PC-3 (cell line): ENCODE data around the gene CRYZL1. TPM values are rescaled to one million over a fixed set of nuclear protein-coding genes. Genes with fewer than 3 reads are reported as not detected.

ENCODE experiments used
- ATAC-seq: fragments of 200-7000 bp; cut with Tn5 transposase; 2 replicates; pipeline ENCODE4 v1.9.1; 2020; ENCODE audit warnings: mild to moderate bottlenecking, moderate library complexity
- BruUV-seq: library from RNA; stranded (reverse); fragments of 400-500 nt; replicated peaks from 2 replicates; lab custom pipeline; 2021; lab: Mats Ljungman, UMichigan
- CTCF ChIA-PET: fragments of 300-600 bp; sonication (Branson Sonifier 250); formaldehyde crosslinking; loops from one replicate; lab custom pipeline; 2022; ENCODE audit warnings: antibody characterized with exemption; lab: Charles Lee
- POLR2A ChIA-PET: fragments of 300-600 bp; sonication (Branson Sonifier 250); formaldehyde crosslinking; loops from one replicate; lab custom pipeline; 2022; ENCODE audit warnings: antibody characterized with exemption; ENCODE audit not compliant: unreplicated experiment; lab: Charles Lee
- DNase-seq: peaks from one replicate; pipeline ENCODE4 v3.0.0-alpha.2; 2015
- H2AFZ ChIP-seq: fragments of 300-600 bp; sonication (generic); 2 replicates; pipeline ENCODE4 v1.6.0; 2016; ENCODE audit warnings: antibody characterized with exemption, low read length
- H3F3A ChIP-seq: fragments of 300-600 bp; sonication (generic); one replicate; pipeline ENCODE4 v1.6.0; 2017; ENCODE audit warnings: antibody characterized with exemption, low read length, control low read depth, mild to moderate bottlenecking; ENCODE audit not compliant: unreplicated experiment
- H3K27ac ChIP-seq: fragments of 300-600 bp; sonication (generic); 2 replicates; pipeline ENCODE4 v1.5.1; 2016; ENCODE audit warnings: mild to moderate bottlenecking, low read length
- H3K27me3 ChIP-seq: fragments of 300-600 bp; sonication (generic); 2 replicates; pipeline ENCODE4 v1.6.1; 2016; ENCODE audit warnings: low read length, mixed read lengths
- H3K36me3 ChIP-seq: fragments of 300-600 bp; sonication (generic); 2 replicates; pipeline ENCODE4 v1.6.1; 2016; ENCODE audit warnings: low read depth, mixed run types, low read length, mixed read lengths
- H3K4me1 ChIP-seq: fragments of 300-600 bp; sonication (generic); 2 replicates; pipeline ENCODE4 v1.5.1; 2016; ENCODE audit warnings: low read length; ENCODE audit not compliant: insufficient read depth
- H3K4me2 ChIP-seq: fragments of 300-600 bp; sonication (generic); 2 replicates; pipeline ENCODE4 v1.6.0; 2016; ENCODE audit warnings: low read length
- H3K4me3 ChIP-seq: fragments of 300-600 bp; sonication (generic); 2 replicates; pipeline ENCODE4 v1.5.1; 2016; ENCODE audit warnings: mild to moderate bottlenecking, low read length, mixed read lengths
- H3K79me2 ChIP-seq: fragments of 300-600 bp; sonication (generic); 2 replicates; pipeline ENCODE4 v1.6.1; 2017; ENCODE audit warnings: low read length, mixed read lengths
- H3K9ac ChIP-seq: fragments of 300-600 bp; sonication (generic); 2 replicates; pipeline ENCODE4 v1.6.0; 2016; ENCODE audit warnings: mild to moderate bottlenecking, low read length
- H3K9me2 ChIP-seq: fragments of 300-600 bp; sonication (generic); replicated peaks from 2 replicates; pipeline ENCODE4 v1.6.1; 2016; ENCODE audit warnings: mixed run types, low read length, mixed read lengths
- H3K9me3 ChIP-seq: fragments of 300-600 bp; sonication (generic); 2 replicates; pipeline ENCODE4 v1.6.1; 2016; ENCODE audit warnings: low read length, mixed read lengths
- H4K20me1 ChIP-seq: fragments of 300-600 bp; sonication (generic); 2 replicates; pipeline ENCODE4 v1.6.1; 2016; ENCODE audit warnings: low read length, mixed read lengths
- CTCF ChIP-seq: fragments of 300-600 bp; sonication (generic); conservative IDR thresholded peaks from 2 replicates; pipeline ENCODE4 v1.5.1; 2017; ENCODE audit warnings: antibody characterized with exemption, low read depth, mild to moderate bottlenecking, low read length
- EZH2 ChIP-seq: fragments of 300-600 bp; sonication (generic); IDR thresholded peaks from one replicate; pipeline ENCODE4 v1.6.1; 2017; ENCODE audit warnings: antibody characterized with exemption, mild to moderate bottlenecking, low read length; ENCODE audit not compliant: unreplicated experiment
- EZH2phosphoT487 ChIP-seq: fragments of 300-600 bp; sonication (generic); IDR thresholded peaks from 2 replicates; pipeline ENCODE4 v1.6.1; 2018; ENCODE audit warnings: mild to moderate bottlenecking, antibody characterized with exemption, low read length, borderline replicate concordance
- intact Hi-C: fragments of 100-400 bp; cut with micrococcal nuclease; formaldehyde crosslinking; loops from 2 replicates; pipeline ENCODE4 v1.9.0; 2023
- total RNA-seq: library from RNA; depleted of rRNA; stranded (reverse); fragments of >200 nt; gene quantifications from 2 replicates; pipeline ENCODE4 v1.2.3, GENCODE V29; 2014

CRYZL1 gene
- total RNA-seq, 1 experiment from 2014 or later, result 12.4 TPM

- Histone ChIP-seq H2AFZ (no peak overlapping the region), H3K9me3 (no peaks in the 10 kb centered on the region), H4K20me1 (peaks cover 18% of the 10 kb centered on the region), H3K4me1 (no peaks in the 10 kb centered on the region), H3K9ac (no peak overlapping the region), H3K27me3 (no peaks in the 10 kb centered on the region), H3K27ac (no peak overlapping the region), H3K4me3 (no peak overlapping the region), H3K4me2 (no peak overlapping the region), H3K36me3 (peaks cover 72% of the 10 kb centered on the region), H3F3A (no peaks in the 10 kb centered on the region), H3K79me2 (peaks cover 35% of the 10 kb centered on the region), H3K9me2 (no peaks in the 10 kb centered on the region)
- CTCF ChIA-PET, result no interaction called here
- ATAC-seq (no peak), DNase-seq (no peak)
- BruUV-seq, result no TSS peak
- intact Hi-C loops, result no loop called here
- TF ChIP-seq EZH2 (no peak), CTCF (no peak), EZH2phosphoT487 (no peak)
- POLR2A ChIA-PET, result no interaction called here
These were observed 75.0 kb downstream of the CRYZL1 start for GRCh38 chr21:33566514-33566913.

GRCh38 chr21:33562389-33562788, 79.2 kb downstream of the CRYZL1 start:
- H4K20me1 ChIP-seq, result peaks cover 50% of the 10 kb centered on the region
- no peaks in the 10 kb centered on the region for H3K4me1 ChIP-seq
- CTCF ChIA-PET, result no interaction called here
- no peaks in the 10 kb centered on the region for H3K9me2 ChIP-seq
- POLR2A ChIA-PET, result interaction anchor here (0.7 kb wide), 1 partner anchor 82 kb away, joined by 4 read pairs; no protein-coding TSS in a partner anchor
- H3K4me2 ChIP-seq, result no peak overlapping the region
- ATAC-seq (no peak), DNase-seq (no peak)
- H3K9ac ChIP-seq, result no peak overlapping the region
- no peak overlapping the region for H3K27ac ChIP-seq
- no TSS peak for BruUV-seq
- no peak overlapping the region for H3K4me3 ChIP-seq
- peaks cover 75% of the 10 kb centered on the region for H3K36me3 ChIP-seq
- H2AFZ ChIP-seq, result no peak overlapping the region
- TF ChIP-seq EZH2phosphoT487 (no peak), CTCF (no peak), EZH2 (no peak)
- H3F3A ChIP-seq, result no peaks in the 10 kb centered on the region
- no peaks in the 10 kb centered on the region for H3K27me3 ChIP-seq
- intact Hi-C loops, result no loop called here
- H3K79me2 ChIP-seq, result peaks cover 69% of the 10 kb centered on the region
- H3K9me3 ChIP-seq, result no peaks in the 10 kb centered on the region

GRCh38 chr21:33561373-33561772, 80.2 kb downstream of the CRYZL1 start:
- no peak overlapping the region for H2AFZ ChIP-seq
- H3K4me2 ChIP-seq, result no peak overlapping the region
- H3K9ac ChIP-seq, result no peak overlapping the region
- ChIA-PET CTCF (no interaction called here), POLR2A (no interaction called here)
- H3K79me2 ChIP-seq, result peaks cover 79% of the 10 kb centered on the region
- no peak for ATAC-seq
- no peaks in the 10 kb centered on the region for H3K9me2 ChIP-seq
- H3K27ac ChIP-seq, result no peak overlapping the region
- no peaks in the 10 kb centered on the region for H3K9me3 ChIP-seq
- H3K4me3 ChIP-seq, result no peak overlapping the region
- H3K36me3 ChIP-seq, result peaks cover 79% of the 10 kb centered on the region
- H3K4me1 ChIP-seq, result no peaks in the 10 kb centered on the region
- H3F3A ChIP-seq, result no peaks in the 10 kb centered on the region
- intact Hi-C loops, result no loop called here
- no peak for TF ChIP-seq EZH2phosphoT487
- BruUV-seq, result no TSS peak
- no peak for DNase-seq
- no peaks in the 10 kb centered on the region for H3K27me3 ChIP-seq
- H4K20me1 ChIP-seq, result peaks cover 59% of the 10 kb centered on the region
